GM12873 (cell line): ENCODE results near the gene LOXL1.

Experiments used
- CTCF ChIP-seq: IDR thresholded peaks from 2 replicates; pipeline ENCODE4 v1.5.1; 2012; ENCODE audit warnings: low read depth, mild to moderate bottlenecking, moderate library complexity, low read length, control low read depth; ENCODE audit not compliant: insufficient read depth; ENCODE audit errors: missing control alignments

The LOXL1 gene

GRCh38 chr15:73979636-73980035 lies 53.4 kb downstream of the LOXL1 start:
- no peak for TF ChIP-seq CTCF

- TF ChIP-seq CTCF, result no peak
Observed at GRCh38 chr15:73981761-73982221, 55.5 kb downstream of the LOXL1 start.

- no peak for TF ChIP-seq CTCF
Observed at GRCh38 chr15:73982222-73982962, 56.1 kb downstream of the LOXL1 start.

- TF ChIP-seq CTCF, result no peak
Observed at GRCh38 chr15:73983211-73983727, 57.0 kb downstream of the LOXL1 start.

- no peak for TF ChIP-seq CTCF
Observed at GRCh38 chr15:73983773-73984172, 57.5 kb downstream of the LOXL1 start.

- TF ChIP-seq CTCF, result no peak
Observed at GRCh38 chr15:73984208-73984979, 58.1 kb downstream of the LOXL1 start.
